H1 (cell line): ENCODE results near the gene TLR5.

Experiments used
- CTCF ChIP-seq, 3 experiments: IDR thresholded peaks; 1 replicate in 2 of 3; 2 replicates in 1 of 3; pipeline versions ENCODE4 v1.5.1 to v1.6.1; 2011; ENCODE audit warnings: low read length in 3 of 3, mild to moderate bottlenecking in 3 of 3, inconsistent platforms in 2 of 3, low read depth in 1 of 3, moderate library complexity in 1 of 3; ENCODE audit not compliant: insufficient read depth in 1 of 3; ENCODE audit errors: control extremely low read depth in 1 of 3
- POLR2A ChIP-seq, 2 experiments: IDR thresholded peaks; 1 replicate in 1 of 2; 2 replicates in 1 of 2; pipeline ENCODE4 v1.6.1; 2011; ENCODE audit warnings: low read depth in 2 of 2, low read length in 2 of 2, mild to moderate bottlenecking in 2 of 2; ENCODE audit errors: control extremely low read depth in 1 of 2
- POU5F1 ChIP-seq: IDR thresholded peaks from 2 replicates; pipeline ENCODE4 v1.6.1; 2011; ENCODE audit warnings: low read depth, mild to moderate bottlenecking, low read length, moderate library complexity
- YY1 ChIP-seq: IDR thresholded peaks from 2 replicates; pipeline ENCODE4 v1.6.1; 2011; ENCODE audit warnings: low read depth, mild to moderate bottlenecking, low read length

- no peak for TF ChIP-seq CTCF (IDR thresholded peaks at IDR 0.05; ENCODE audit: control extremely low read depth in 1 of 3, insufficient read depth in 1 of 3, low read depth in 1 of 3, low read length in 3 of 3)
- no peak for TF ChIP-seq POU5F1
- TF ChIP-seq YY1 = no peak
- TF ChIP-seq POLR2A (IDR thresholded peaks at IDR 0.05; ENCODE audit: control extremely low read depth in 1 of 2, low read depth in 2 of 2, low read length in 2 of 2) = no peak
Measured at GRCh38 chr1:223075834-223076233, 67.2 kb downstream of the TLR5 start.
